T-helper 2 cell (primary cell): ENCODE results near the gene FBXO33.
A peak's percentile ranks its signal among the peaks of the same experiment; 100 is the strongest.

Experiments
- DNase-seq, 5 experiments: peaks; one replicate each; pipeline versions ENCODE4 v3.0.0 to v3.0.0-alpha.2; 2012 to 2022

The FBXO33 gene

DNA sequence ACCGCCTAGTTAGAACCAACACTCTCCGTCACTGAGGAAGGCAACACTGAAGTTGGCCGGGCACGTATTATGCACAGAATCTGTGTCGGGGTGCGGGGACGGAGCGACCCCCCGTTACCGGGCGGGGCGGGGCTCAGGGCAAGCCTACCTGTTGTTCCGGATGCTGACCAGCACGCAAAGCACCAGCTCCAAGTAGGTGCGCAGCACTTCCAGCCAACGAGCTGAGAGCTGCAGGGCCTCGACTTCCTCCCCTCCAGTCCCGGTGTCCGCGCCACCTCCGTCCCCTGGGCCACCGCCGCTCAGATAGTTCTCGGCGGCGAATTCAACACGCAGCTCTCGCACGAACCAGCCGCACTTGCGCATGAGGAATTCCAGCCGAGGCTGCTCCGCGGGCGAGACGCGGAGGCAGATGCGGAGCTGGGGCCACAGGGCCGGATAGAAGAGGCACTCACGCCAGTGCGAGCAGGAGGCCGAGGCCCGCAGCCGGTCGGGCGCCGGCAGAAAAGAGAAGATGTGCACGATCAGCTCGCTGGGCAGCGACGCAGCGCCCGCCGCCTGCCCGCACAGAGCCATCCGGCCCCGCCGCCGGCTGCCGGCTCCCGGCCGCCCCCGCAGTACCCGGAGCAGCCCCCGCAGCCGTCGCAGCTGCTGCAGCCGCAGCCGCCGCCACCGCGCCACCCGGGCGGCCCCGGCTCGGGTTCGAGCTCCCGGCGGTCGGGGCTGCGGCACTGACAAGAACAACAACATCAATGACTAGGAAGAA lies 636 bp downstream of the FBXO33 start:
- DNase-seq: peak; percentile 18 to 71 (median 31)

DNA sequence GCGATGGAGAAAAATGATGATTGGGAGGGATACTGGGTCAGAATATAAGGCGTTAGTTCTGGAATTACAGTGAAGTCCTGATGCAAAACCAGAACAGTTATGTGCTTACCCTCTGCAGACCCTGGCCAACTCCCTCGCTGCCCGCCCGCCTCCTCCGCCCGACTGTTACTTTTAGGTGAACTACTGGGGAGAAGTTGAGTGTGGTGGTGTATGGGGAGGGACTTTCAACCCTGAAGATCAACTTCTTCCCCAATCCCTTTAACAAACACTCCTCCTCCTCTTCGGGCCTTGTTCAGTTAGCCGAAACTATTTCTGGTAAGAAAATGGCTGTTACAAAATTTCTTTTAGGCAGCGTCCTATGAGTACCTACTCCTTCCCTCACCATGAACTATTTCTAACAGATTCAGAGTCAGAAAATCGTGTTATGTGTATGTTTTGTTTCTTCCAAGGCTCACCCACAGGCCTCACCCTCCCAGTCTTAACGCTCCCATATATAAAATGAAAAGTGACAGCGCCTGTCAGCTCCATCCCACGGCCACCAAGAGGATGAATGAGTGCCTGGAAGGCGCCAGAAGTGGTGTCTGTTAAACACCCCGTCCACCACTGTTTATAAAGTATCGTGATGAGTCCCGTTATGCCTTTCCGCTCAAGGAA lies 1.3 kb downstream of the FBXO33 start:
- DNase-seq: peak in 1 of 5 experiments; percentile 16

DNA sequence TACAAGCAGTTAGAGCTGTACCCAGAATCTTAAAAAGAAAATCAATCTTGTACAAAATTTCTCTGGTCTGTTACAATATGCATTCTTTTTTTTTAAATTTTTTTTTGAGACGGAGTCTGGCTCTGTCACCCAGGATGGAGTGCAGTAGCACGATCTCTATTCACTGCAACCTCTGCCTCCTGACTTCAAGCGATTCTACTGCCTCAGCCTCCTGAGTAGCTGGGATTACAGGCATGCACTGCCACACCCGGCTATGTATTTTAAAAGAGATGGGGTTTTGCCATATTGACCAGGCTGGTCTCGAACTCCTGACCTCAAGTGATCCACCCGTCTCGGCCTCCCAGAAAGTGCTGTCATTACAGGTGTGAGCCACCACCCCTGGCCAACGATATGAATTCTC lies 4.1 kb downstream of the FBXO33 start:
- DNase-seq: no peak

DNA sequence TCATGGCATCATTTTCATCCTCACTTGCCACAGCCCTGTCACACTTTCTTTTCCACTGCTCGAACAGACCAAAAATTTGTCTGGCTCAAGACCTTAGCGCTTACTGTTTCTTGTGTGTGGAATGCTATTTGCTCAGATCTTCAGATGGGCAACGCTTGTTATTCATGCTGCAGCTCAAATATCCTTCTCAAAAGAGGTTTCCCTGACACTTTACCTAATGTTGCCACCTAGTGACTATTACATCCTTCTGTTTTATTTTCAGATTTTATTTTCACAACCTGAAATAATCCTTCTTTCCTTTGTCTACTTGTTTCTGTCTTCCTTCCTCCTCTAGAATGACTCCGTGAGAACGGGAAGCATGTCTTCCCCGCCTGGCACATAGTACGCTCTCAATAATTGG lies 5.6 kb downstream of the FBXO33 start:
- peak in 1 of 5 experiments; percentile 58 for DNase-seq

DNA sequence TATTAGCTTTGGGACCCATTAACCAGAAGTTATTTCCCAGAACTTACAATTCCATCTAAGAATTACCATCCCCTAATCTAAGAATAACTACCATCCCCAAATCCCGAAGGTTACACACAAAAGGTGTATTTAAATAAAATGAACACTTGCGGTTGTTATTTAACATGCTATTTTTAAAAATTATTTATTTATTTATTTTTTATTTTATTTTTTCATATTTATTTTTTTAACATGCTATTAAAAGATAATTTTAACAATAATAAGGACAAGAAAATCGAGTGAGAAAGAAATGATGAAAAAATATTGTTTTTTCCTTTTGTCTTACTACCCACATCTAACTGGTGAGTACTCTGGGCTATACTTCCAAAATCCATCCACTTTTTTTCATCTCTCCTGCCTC lies 6.3 kb downstream of the FBXO33 start:
- no peak for DNase-seq

DNA sequence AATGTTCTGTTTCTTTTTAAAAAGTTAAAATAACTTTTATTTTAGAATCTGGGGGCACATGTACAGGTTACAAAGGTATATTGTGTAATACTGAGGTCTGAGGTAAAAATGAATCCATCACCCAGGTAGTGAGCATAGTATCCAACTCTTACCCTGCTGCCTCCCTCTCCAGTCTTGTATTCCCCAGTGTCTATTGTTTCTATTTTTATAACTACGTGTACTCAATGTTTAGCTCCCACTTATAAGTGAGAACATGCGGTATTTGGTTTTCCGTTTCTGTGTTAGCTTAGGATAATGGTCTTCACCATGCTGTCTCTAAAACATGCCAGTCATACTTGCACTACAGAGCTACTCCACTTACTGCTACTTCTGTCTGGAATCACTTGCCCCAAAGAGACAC lies 8.4 kb downstream of the FBXO33 start:
- DNase-seq: no peak

DNA sequence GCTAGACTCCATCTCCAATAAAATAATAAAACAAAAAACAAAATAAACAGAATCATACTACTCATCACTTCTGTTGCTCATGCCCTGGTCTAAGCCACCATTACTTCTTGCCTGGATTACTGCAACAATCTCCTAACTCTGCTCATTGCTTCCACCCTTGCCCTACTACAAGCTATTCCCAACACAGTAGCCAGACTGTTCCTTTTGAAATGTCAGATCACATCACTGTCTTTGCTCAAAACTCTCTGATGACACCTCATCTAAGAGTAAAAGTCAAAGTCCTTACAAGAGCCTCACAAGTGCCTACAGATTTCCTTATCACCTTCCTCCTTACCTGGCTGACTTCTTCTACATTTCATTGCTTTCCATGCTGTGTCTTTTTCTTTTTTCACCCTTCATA lies 10.0 kb downstream of the FBXO33 start:
- DNase-seq: no peak

DNA sequence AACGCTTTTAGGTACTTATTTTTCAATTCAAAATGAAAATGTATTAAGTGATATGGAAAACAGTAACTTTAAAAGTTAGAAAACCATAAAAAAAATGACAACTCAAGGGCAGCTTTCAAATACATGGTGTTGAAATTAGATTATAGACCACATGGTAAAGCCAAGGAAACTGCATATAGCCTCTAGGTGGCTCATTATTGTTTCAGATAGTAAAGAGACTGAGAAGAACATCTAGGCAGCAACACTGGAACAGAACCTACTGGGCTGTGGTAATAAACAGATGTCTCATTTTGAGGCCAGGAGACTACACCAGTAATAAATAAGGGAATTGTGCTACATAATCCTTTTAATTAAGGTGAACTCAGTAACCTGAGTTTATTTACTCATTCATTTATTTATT lies 13.0 kb downstream of the FBXO33 start:
- DNase-seq: no peak

DNA sequence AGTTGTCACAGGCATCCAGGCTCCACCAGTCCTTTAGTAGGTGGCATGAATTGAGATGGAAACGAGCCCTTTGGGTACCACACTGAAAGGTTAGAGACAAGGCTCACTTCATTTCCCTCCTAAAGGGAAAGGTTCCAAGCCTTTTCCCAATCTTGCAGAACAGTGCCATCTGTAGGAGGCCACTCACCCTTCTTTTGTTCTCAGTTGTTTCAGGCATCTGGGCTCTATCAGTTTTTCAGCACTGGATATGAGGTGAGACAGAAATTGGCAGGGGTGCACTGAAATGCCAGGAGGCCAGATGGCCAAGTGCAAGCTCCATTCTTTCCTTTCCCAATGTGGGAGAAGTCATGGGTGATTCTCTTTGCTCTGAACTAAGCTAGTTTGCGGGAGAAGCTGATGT lies 15.2 kb downstream of the FBXO33 start:
- no peak for DNase-seq

DNA sequence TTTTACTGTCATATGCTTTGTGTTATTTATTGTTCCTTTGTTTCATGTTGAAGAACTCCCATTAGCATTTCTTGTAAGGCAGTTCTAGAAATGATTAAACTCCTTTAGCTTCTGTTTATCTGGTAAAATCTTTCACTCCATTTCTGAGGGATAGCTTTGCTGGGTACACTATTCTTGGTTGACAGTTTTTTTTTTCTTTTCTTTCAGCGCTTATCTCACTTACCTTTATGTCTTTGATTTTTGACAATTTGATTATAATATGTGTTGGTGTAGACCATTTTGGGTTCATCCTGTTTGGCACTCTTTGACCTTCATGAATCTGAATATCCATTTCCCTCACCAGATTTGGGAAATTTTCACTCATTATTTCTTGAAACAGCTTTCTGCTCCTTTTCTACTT lies 16.2 kb downstream of the FBXO33 start:
- no peak for DNase-seq

DNA sequence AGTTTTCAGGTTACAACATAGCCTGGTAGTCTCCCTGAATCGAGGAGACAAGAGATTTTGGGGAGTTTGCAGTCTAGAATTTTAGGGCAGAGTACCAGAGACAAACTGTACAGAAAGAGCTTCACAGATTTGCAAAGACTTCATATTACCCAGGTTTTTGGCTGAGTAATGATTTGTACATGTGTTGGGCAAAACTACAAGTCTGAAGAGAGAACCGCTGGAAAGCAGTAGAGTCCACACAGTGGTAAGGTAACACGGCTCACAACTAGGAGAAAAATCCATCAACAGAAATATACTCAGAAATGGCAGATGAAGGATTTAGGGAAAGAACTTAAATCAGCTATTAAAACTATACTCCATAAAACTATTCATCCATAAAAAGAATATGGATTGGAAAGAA lies 25.7 kb downstream of the FBXO33 start:
- DNase-seq: no peak

DNA sequence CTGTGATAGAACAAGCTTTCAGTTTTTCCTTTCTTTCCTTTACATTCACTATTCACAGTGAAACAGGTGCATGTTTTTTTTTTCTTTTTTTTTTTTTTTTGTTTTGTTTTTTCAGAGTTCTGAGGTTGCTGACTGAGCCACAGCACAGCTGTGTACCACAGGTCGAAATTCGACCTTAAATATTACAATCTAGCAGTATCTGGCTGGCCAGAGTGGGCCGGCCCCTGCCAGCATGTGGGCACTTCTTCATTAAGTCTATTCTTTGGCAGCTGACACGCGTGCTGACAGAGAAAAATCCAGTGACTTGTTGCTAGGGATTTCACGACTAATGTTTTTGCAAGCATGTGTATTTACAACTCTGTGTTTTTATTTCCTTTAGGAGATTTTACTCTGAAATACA lies 33.9 kb downstream of the FBXO33 start:
- no peak for DNase-seq

DNA sequence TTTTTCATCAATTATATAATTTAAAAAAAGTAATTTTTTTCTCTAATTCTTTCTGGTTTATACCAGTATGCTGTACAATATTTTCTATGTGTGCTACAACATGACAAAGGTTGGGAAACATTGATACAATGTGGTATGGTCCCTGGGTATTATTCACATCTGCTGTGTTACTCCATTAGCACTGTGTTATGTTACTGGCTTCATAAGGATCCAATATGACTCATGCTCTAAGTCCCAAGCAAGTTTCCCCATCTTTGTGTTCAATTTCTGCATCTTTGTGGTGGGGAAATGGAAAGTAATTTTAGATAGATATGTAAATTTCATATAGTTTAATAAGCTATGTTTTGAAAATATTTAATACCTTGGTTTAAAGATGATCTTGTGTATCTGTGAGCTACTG lies 35.8 kb downstream of the FBXO33 start:
- DNase-seq: no peak

DNA sequence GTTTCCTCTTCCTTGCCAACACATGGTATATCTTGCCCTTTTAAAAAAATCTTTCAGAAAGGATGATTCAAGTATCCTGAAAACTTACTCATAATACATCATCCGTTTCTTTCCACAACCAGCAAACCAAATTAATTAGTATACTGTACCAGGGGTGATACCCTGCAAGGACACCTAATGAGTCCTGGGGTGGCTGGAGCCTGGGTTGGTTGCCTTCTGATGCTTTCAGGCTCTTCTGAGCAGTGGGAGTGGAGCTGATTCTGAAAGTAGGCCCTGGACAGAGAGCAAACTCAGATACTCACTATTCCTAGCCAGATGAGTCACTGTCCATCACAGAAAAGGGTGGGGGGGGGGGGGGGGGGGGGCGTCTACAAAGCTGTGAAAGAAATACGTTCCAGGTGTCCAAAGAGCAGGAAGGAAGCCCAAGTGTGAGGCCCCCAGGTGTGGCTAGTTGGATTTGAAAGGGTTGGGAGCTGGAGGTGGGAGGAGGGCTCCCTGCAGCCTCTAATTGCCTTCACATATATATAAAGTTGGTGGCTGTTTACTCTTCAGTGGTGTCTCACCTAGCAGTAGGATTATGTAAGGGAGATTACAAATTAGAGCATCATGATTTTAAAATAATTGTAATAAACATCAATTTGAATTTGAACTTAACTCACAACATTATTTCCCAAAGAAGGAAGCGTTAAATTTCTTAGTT lies 36.5 kb downstream of the FBXO33 start:
- no peak for DNase-seq

DNA sequence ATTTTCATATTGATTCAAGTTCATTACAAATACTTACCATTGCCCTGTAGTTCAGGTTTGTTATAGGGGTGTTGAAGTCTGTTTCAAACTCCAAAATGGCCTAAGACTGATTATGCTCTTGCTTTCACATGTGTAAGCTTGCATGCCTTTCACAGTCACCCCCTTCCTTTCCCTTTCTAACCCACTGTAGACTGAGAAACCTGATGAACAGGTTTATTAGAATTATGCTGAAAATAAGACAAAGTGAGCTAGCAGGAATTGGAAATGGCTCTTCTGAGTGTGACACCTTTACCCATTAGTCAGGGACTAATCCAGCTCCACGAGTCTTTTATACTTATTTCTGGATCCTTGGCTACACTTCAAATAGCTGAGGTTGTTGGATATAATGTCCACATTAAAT lies 38.9 kb downstream of the FBXO33 start:
- no peak for DNase-seq

DNA sequence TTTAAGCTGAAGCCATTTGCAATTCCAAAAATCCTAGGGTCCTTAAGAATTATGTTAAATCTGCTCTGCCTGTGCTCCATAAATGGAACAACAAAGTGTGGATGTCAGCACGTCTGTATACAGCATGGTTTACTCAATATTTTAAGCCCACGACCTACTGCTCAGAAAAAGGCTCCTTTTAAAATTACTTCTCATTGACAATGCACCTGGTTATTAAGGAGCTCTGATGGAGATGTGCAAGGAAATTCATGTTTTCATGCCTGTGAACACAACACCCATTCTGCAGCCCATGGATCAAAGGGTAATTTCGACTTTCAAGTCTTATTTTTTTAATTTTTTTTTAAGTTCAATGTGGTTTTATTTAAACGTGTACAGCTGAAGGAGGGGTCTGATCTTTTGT lies 48.1 kb downstream of the FBXO33 start:
- DNase-seq: no peak

DNA sequence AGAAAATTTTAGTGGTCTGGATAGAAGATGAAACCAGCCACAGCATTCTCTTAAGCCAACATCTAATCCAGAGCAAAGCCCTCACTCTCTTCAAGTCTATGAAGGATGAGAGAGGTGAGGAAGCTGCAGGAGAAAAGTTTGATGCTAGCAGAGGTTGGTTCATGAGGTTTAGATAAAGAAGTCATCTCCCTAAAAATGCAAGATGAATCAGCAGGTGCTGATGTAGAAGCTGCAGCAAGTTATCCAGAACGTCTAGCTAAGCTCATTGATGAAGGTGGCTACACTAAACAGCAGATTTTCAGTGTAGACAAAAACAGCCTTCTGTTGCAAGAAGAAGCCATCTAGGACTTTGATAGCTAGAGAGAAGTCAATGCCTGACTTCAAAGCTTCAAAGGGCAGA lies 48.5 kb downstream of the FBXO33 start:
- peak in 1 of 5 experiments; percentile 69 for DNase-seq

DNA sequence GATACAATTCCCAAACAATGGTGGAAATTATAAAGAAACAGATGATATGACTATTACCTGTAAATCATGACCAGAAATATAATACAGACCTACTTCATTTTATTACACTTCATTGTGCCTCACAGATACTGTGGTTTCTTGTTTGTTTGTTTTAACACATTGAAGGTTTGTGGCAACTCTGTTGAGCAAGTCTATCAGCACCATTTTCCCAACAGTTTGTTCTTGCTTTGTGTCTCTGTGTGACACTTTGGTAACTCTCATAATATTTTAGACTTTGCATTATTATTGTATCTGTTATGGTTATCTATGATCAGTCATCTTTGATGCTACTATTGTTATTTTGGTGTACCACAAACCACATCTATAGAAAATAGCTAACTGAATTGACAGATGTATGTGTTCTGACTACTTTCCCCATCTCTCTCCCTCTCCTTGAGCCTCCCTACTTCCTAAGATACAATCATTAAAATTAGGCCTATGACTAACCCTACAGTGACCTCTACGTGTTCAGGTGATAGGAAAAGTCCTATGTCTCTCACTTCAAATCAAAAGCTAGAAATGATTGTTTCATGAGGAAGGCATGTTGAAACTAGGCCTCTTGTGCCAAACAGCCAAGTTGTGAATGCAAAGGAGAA lies 49.1 kb downstream of the FBXO33 start:
- DNase-seq: peak in 2 of 5 experiments; percentile 7 to 90

DNA sequence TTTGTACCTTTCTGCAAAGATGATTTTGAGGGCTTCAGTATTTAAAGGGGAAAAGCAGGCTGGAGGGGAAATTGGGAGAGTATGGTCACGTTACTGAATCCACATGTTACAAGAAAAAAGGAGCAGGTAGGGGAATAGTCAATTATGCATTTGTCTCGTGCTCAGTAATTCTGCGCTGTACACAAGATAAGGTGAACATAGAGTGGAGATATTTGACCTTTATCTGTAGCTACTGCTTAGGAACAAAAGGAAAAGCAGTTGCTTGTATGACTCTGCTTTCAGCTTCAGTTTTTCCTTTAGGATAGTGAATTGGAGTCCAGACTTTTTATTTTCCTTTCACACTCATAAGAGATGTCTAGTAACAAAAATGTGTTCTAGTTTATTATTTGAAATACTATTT lies 49.8 kb downstream of the FBXO33 start:
- DNase-seq: no peak

DNA sequence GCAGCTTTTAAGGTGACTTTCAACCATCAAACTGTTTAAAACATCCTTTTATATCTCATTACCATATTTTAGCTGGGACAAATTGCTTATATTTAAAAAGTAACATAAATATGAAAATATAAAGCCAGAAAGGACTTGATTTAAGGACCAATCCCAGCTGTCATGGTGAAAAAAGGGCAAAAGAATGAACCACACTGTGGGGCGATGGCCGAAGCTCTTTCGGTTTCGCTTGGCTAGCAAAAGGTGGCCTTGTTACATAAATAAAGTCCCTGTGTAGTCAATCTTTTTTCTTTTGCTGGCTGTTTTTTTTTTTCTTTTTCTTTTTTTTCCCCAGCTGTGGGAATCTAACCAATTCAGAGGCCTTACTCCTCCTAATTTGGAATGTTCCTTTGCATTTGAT lies 50.9 kb downstream of the FBXO33 start:
- no peak for DNase-seq

DNA sequence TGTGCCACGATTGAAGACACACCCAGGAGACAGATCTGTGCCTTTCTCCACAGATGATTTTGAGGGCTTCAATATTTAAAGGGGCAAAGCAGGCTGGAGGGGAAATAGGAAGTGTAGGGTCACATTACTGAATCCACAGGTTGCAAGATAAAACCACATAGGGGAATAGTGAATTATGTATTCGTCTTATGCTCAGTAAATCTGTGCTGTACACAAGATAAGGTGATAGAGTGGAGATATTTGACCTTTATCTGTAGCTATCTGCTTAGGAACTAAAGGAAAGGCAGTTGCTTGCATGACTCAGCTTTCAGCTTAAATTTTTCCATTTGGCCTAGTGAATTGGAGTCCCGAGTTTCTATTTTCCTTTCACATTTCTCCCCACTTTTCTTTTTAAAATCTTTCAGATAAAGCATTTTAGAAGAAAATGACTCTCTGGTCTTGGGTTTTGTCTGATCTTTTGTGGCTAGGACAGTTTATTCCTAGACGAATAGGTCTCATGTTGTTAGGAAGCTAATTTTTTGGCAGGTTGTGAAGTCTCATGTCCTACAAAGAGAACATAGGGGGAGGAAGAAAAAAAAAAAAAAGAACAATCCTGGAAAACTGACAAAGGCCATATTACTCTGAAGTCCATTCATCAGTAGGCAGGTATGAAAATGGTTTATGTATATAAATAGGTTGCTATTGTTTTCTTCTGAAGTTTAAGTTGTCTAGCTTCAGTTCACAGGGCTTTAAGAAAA lies 55.4 kb downstream of the FBXO33 start:
- DNase-seq: no peak

DNA sequence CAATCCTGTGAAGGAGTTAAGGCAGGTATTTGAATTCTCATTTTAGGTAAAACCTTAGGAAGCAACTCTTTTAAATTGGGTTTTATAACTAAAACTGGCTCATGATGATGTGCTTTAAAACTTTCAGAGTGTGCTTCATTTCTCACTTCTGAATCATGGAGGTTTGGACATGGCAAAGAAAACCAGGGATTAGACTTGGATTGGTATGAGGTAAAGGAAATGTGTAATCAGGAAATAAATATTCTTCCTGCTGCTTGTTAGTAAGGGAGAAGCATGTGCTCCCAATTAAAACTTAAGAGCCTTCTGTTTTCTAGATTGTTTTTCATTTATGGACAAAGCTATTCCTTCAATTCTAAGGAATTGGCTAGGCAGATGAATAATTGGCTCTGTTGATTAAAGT lies 57.4 kb downstream of the FBXO33 start:
- DNase-seq: no peak

DNA sequence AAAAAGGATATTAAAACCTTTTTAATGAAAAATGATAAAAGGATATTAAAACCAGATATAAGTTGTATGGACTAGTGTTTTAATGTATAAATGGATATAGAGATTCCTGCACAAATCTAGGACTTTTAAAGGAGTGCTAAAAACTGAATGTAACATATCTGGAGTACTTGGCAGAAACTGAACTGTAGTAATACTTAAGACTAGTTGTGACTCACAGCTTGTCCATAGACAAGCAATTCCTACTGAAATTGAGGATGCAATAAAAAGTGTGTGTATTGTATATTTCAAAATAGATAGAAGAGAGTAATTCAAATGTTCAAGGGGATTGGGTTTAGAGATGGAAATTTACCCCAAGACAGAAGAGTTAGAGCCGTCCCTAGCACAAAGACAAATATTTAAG lies 59.6 kb downstream of the FBXO33 start:
- DNase-seq: no peak
